GM12878 (cell line): ENCODE results near the gene RBM10. TPM values are rescaled to one million over a fixed set of nuclear protein-coding genes. Genes with fewer than 3 reads are reported as not detected.

Experiments used
- ATAC-seq: fragments of 200-7000 bp; cut with Tn5 transposase; 3 replicates; pipeline ENCODE4 v1.9.1; 2020; ENCODE audit warnings: mild to moderate bottlenecking, moderate library complexity
- BruUV-seq: library from RNA; stranded (reverse); fragments of 400-500 nt; replicated peaks from 2 replicates; lab custom pipeline; 2021; lab: Mats Ljungman, UMichigan
- CTCF ChIA-PET: fragments of 300-600 bp; sonication (Branson Sonifier 250); formaldehyde crosslinking; extraction: SDS; loops from one replicate; lab custom pipeline; 2021; ENCODE audit warnings: inconsistent platforms; lab: Yijun Ruan, JAX
- POLR2A ChIA-PET: fragments of 350-600 bp; formaldehyde crosslinking; extraction: SDS; loops from one replicate; lab custom pipeline; 2021; ENCODE audit warnings: inconsistent platforms; lab: Charles Lee
- RAD21 ChIA-PET: fragments of 300-600 bp; sonication (Branson Sonifier 250); formaldehyde crosslinking; loops from one replicate; lab custom pipeline; 2023; ENCODE audit warnings: antibody characterized with exemption; ENCODE audit not compliant: unreplicated experiment; lab: Charles Lee
- SMC1A ChIA-PET: fragments of 300-600 bp; sonication (Branson Sonifier 250); formaldehyde crosslinking; loops from one replicate; lab custom pipeline; 2023; ENCODE audit not compliant: unreplicated experiment, uncharacterized antibody; lab: Charles Lee
- DNase-seq: peaks from one replicate; pipeline ENCODE4 v3.0.0-alpha.2; 2011; ENCODE audit warnings: low read depth, low spot score
- FAIRE-seq: peaks from 3 replicates; lab custom pipeline; 2011; peaks lifted over from hg19 to GRCh38; lab: Jason Lieb, UNC
- H2AFZ ChIP-seq: 2 replicates; pipeline ENCODE4 v1.6.0; 2011; ENCODE audit warnings: low read depth, low read length, control low read depth; ENCODE audit not compliant: control insufficient read depth
- H3K27ac ChIP-seq: 2 replicates; pipeline ENCODE4 v1.5.1; 2011; ENCODE audit warnings: control low read depth; ENCODE audit not compliant: control insufficient read depth, insufficient read depth
- H3K27me3 ChIP-seq, 2 experiments: replicated peaks in 1 of 2; 2 replicates each; pipeline versions ENCODE4 v1.6.0 to v1.6.1; 2011; ENCODE audit warnings: low read length in 1 of 2; ENCODE audit not compliant: control insufficient read depth in 2 of 2, insufficient read depth in 2 of 2
- H3K36me3 ChIP-seq, 2 experiments: 2 replicates each; pipeline ENCODE4 v1.5.1; 2011; ENCODE audit warnings: low read length in 1 of 2; ENCODE audit not compliant: control insufficient read depth in 2 of 2, insufficient read depth in 2 of 2
- H3K4me1 ChIP-seq: 2 replicates; pipeline ENCODE4 v1.6.1; 2011; ENCODE audit warnings: mild to moderate bottlenecking, low read length, moderate library complexity, mixed read lengths; ENCODE audit not compliant: control insufficient read depth, insufficient read depth
- H3K4me2 ChIP-seq: 2 replicates; pipeline ENCODE4 v1.6.0; 2011; ENCODE audit warnings: control low read depth; ENCODE audit not compliant: control insufficient read depth, insufficient read depth
- H3K4me3 ChIP-seq: fragments of 200-600 bp; sonication (generic); 2 replicates; pipeline ENCODE4 v1.5.1; 2016
- H3K79me2 ChIP-seq: 2 replicates; pipeline ENCODE4 v1.6.0; 2011; ENCODE audit warnings: low read length; ENCODE audit not compliant: control insufficient read depth, insufficient read depth
- H3K9ac ChIP-seq: 2 replicates; pipeline ENCODE4 v1.8.0; 2011; ENCODE audit warnings: low read length, control low read depth, mixed read lengths; ENCODE audit not compliant: control insufficient read depth, insufficient read depth
- H3K9me3 ChIP-seq: replicated peaks from 3 replicates; pipeline ENCODE4 v1.5.1; 2011; ENCODE audit warnings: mild to moderate bottlenecking, low read length; ENCODE audit not compliant: control insufficient read depth, insufficient read depth
- H4K20me1 ChIP-seq: 2 replicates; pipeline ENCODE4 v1.6.0; 2011; ENCODE audit not compliant: control insufficient read depth, insufficient read depth
- ASH2L ChIP-seq: fragments of 300-600, 200-600 bp; sonication (generic); IDR thresholded peaks from 2 replicates; pipeline ENCODE4 v1.6.1; 2017; ENCODE audit warnings: low read depth, mild to moderate bottlenecking, borderline replicate concordance
- CREB1 ChIP-seq: IDR thresholded peaks from 2 replicates; pipeline ENCODE4 v1.6.1; 2012; ENCODE audit warnings: low read depth, mild to moderate bottlenecking, inconsistent platforms
- ESRRA ChIP-seq: IDR thresholded peaks from 2 replicates; pipeline ENCODE4 v1.6.1; 2012; ENCODE audit warnings: mild to moderate bottlenecking, low read length, improper control_type of control experiment
- NBN ChIP-seq: fragments of 450-650 bp; IDR thresholded peaks from 2 replicates; pipeline ENCODE4 v1.6.1; 2016
- PAX8 ChIP-seq: fragments of 450-650 bp; IDR thresholded peaks from 2 replicates; pipeline ENCODE4 v1.6.1; 2017; ENCODE audit warnings: mild to moderate bottlenecking, moderate library complexity
- RB1 ChIP-seq: fragments of 450-650 bp; formaldehyde crosslinking; IDR thresholded peaks from 2 replicates; pipeline ENCODE4 v1.6.1; 2017; ENCODE audit warnings: mild to moderate bottlenecking, borderline replicate concordance
- STAT1 ChIP-seq: fragments of 450-650 bp; conservative IDR thresholded peaks from 2 replicates; pipeline ENCODE4 v1.6.1; 2014; ENCODE audit warnings: antibody characterized with exemption, mild to moderate bottlenecking
- TCF12 ChIP-seq: IDR thresholded peaks from 2 replicates; pipeline ENCODE4 v1.6.1; 2011; ENCODE audit warnings: low read depth, mild to moderate bottlenecking, low read length
- ZNF274 ChIP-seq: IDR thresholded peaks from one replicate; pipeline ENCODE4 v1.8.0; 2011; ENCODE audit not compliant: insufficient read length, insufficient read depth
- WGBS: methylation state at CpG from one replicate; pipeline ENCODE4 v1.1.6; 2016; ENCODE audit warnings: low lambda C conversion rate; ENCODE audit not compliant: insufficient replicate concordance, insufficient coverage; ENCODE audit errors: missing lambda C conversion rate; 5-methylcytosine and 5-hydroxymethylcytosine counted together
- in situ Hi-C: fragments of 300-500 bp; cut with MboI; formaldehyde crosslinking; loops from 9 replicates; pipeline ENCODE4 v1.14.3; 2018; ENCODE audit warnings: mixed read lengths
- intact Hi-C: fragments of 100-400 bp; cut with micrococcal nuclease; formaldehyde crosslinking; loops from one replicate; pipeline ENCODE4 v1.14.2; 2022; ENCODE audit not compliant: unreplicated experiment
- polyA plus RNA-seq, 11 experiments: library from polyadenylated mRNA; depleted of rRNA in 4 of 11; unstranded in 6 of 11; stranded (reverse) in 5 of 11; fragments of >200 nt; fragmentation: Nextera tagmentation in 4 of 11; fragmentation: Illumina TruSeq in 1 of 11; extraction: Ambion mirVana in 4 of 11; extraction: Trizol in 1 of 11; gene quantifications; 1 replicate in 1 of 11; 2 replicates in 10 of 11; pipeline versions ENCODE4 v1.2.1 to v1.2.3, GENCODE V29; 2011 to 2016; ENCODE audit warnings: inconsistent platforms in 2 of 11, missing spikeins in 2 of 11, low read depth in 1 of 11
- total RNA-seq, 4 experiments: library from RNA; depleted of rRNA in 3 of 4; stranded (reverse); fragments of >200 nt in 3 of 4; fragmentation: Illumina TruSeq in 1 of 4; extraction: Trizol in 1 of 4; gene quantifications; 2 replicates each; pipeline versions ENCODE4 v1.2.1 to v1.2.3, GENCODE V29; 2013 to 2021
- TF ChIP-seq, protein P1 (sequence below): fragments of 450-650 bp; IDR thresholded peaks from 2 replicates; pipeline ENCODE4 v1.6.1; 2017; ENCODE audit warnings: low read depth, mild to moderate bottlenecking, moderate library complexity
- TF ChIP-seq, protein P2 (sequence below): IDR thresholded peaks from 2 replicates; pipeline ENCODE4 v1.6.1; 2011; ENCODE audit warnings: low read depth, mild to moderate bottlenecking, low read length, moderate library complexity, borderline replicate concordance; ENCODE audit errors: extremely low read depth
- TF ChIP-seq, protein P3 (sequence below): fragments of 450-650 bp; formaldehyde crosslinking; IDR thresholded peaks from 2 replicates; pipeline ENCODE4 v1.4.0; 2020; ENCODE audit warnings: mild to moderate bottlenecking, moderate library complexity

RBM10 gene
- total and polyA plus RNA-seq, 10 of the 15 experiments (the other 5 are each of a cell fraction or from before 2014, with no cell fraction given), result 1.4 to 60.0 (median 29.8) TPM

DNA sequence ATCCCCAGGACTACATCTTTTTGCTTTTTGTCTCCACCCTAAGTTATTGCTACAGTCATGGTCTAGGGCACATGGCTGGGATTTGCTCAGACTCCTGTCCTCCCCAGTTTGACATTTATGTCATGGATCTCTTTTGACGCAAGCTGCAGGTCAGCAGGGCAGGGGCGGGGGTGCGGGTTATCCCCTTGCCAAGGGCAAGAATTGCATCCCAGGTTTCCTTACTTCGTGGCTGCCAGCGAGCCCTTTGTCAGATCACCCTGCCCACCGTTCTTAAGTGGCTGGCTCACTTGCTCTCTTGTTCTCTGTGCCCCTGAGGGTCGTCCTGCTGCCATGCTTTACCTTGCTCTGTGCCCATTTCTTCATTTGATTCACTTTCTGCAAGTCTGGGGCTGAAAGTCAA is 27.5 kb downstream of the RBM10 start (continued):
- TF ChIP-seq, protein P1, sequence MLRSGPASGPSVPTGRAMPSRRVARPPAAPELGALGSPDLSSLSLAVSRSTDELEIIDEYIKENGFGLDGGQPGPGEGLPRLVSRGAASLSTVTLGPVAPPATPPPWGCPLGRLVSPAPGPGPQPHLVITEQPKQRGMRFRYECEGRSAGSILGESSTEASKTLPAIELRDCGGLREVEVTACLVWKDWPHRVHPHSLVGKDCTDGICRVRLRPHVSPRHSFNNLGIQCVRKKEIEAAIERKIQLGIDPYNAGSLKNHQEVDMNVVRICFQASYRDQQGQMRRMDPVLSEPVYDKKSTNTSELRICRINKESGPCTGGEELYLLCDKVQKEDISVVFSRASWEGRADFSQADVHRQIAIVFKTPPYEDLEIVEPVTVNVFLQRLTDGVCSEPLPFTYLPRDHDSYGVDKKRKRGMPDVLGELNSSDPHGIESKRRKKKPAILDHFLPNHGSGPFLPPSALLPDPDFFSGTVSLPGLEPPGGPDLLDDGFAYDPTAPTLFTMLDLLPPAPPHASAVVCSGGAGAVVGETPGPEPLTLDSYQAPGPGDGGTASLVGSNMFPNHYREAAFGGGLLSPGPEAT, result no peak

DNA sequence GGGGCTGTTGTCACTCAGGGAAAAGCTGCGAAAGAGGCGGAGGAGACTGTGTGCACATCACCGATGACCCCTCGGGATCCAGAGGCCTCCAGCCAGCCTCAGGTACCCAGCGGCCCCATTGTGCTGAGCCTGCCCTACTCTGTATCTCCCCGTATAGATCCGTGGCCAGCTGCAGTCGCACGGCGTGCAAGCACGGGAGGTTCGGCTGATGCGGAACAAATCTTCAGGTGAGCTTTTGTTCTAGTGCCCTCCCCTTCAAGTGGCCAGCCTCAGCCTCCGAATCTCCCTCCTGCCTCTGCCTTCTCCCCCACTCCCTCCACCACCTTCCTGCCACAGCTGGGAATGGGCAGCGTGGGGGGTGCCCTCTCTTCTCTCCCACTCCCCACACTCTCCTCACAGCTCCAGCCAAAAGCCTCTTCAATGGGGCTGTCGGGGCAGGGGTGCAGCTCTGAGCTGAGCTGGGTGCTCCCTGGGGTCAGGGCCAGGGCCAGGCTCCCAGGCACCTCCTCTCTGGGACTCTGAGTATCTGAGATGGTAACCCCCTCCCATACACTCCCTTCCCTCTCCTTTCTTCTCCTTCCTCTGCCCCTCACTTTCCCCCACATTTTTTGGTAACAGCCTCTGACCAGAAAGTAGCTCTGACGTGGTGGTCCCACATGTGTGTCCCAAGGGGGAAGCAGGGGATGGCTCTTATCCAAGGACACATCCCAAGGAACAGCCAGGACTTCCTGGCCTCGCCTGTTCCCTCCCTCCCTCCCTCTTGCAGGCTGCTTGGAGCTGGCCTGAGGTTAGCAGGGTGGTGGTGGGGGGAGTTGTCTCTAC is 28.2 kb downstream of the RBM10 start:
- no peak overlapping the region for H3K27ac ChIP-seq
- H3K36me3 ChIP-seq, result peaks cover 0 to 18% of the 10 kb centered on the region in 2 experiments; a peak in 2 of 4 replicates
- intact Hi-C loops, result no loop called here
- H3K4me3 ChIP-seq, result no peak overlapping the region
- in situ Hi-C loops, result no loop called here
- TF ChIP-seq, protein P1, result no peak
- TF ChIP-seq STAT1, result no peak
- TF ChIP-seq, protein P2, sequence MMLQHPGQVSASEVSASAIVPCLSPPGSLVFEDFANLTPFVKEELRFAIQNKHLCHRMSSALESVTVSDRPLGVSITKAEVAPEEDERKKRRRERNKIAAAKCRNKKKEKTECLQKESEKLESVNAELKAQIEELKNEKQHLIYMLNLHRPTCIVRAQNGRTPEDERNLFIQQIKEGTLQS, result no peak
- no peak for TF ChIP-seq NBN
- TF ChIP-seq PAX8, result no peak
- no peak for TF ChIP-seq RB1
- TF ChIP-seq ASH2L, result no peak
- TF ChIP-seq, protein P3, sequence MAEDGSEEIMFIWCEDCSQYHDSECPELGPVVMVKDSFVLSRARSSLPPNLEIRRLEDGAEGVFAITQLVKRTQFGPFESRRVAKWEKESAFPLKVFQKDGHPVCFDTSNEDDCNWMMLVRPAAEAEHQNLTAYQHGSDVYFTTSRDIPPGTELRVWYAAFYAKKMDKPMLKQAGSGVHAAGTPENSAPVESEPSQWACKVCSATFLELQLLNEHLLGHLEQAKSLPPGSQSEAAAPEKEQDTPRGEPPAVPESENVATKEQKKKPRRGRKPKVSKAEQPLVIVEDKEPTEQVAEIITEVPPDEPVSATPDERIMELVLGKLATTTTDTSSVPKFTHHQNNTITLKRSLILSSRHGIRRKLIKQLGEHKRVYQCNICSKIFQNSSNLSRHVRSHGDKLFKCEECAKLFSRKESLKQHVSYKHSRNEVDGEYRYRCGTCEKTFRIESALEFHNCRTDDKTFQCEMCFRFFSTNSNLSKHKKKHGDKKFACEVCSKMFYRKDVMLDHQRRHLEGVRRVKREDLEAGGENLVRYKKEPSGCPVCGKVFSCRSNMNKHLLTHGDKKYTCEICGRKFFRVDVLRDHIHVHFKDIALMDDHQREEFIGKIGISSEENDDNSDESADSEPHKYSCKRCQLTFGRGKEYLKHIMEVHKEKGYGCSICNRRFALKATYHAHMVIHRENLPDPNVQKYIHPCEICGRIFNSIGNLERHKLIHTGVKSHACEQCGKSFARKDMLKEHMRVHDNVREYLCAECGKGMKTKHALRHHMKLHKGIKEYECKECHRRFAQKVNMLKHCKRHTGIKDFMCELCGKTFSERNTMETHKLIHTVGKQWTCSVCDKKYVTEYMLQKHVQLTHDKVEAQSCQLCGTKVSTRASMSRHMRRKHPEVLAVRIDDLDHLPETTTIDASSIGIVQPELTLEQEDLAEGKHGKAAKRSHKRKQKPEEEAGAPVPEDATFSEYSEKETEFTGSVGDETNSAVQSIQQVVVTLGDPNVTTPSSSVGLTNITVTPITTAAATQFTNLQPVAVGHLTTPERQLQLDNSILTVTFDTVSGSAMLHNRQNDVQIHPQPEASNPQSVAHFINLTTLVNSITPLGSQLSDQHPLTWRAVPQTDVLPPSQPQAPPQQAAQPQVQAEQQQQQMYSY (CRISPR knock-in tag), result no peak
- no peak for TF ChIP-seq TCF12
- TF ChIP-seq CREB1, result no peak
- no peak for TF ChIP-seq ZNF274
- no peak for TF ChIP-seq ESRRA
- ChIA-PET SMC1A (interaction anchor here (0.6 kb wide), 1 partner anchor 70 kb away, joined by 3 read pairs; no protein-coding TSS in a partner anchor), CTCF (no interaction called here), RAD21 (no interaction called here), POLR2A (interaction anchor here (0.6 kb wide), 1 partner anchor 381 kb away, joined by 4 read pairs; no protein-coding TSS in a partner anchor)
- H3K4me2 ChIP-seq, result no peak overlapping the region
- H3K27me3 ChIP-seq, result no peaks in the 10 kb centered on the region
- H3K9me3 ChIP-seq, result no peaks in the 10 kb centered on the region
- no peaks in the 10 kb centered on the region for H3K4me1 ChIP-seq
- no peak overlapping the region for H2AFZ ChIP-seq
- WGBS, result 76% methylated on average over 17 of the region's 18 CpGs
- no TSS peak for BruUV-seq
- H4K20me1 ChIP-seq, result no peaks in the 10 kb centered on the region
- H3K9ac ChIP-seq, result no peak overlapping the region
- DNase-seq (no peak), FAIRE-seq (no peak), ATAC-seq (no peak)
- no peaks in the 10 kb centered on the region for H3K79me2 ChIP-seq
